OCI-LY1 (cell line): Measurements from ENCODE around the gene STK17A.

Source experiments
- EZH2 ChIP-seq: fragments of 200-600 bp; sonication (generic), shearing (Covaris generic); IDR thresholded peaks from 2 replicates; pipeline ENCODE4 v1.8.0; 2017; ENCODE audit warnings: borderline replicate concordance, mixed run types, mild to moderate bottlenecking, antibody characterized with exemption, low read length, moderate library complexity, mixed read lengths
- TF ChIP-seq, protein P1 (sequence below): fragments of 200-600 bp; sonication (generic), shearing (Covaris generic); IDR thresholded peaks from 2 replicates; pipeline ENCODE4 v1.5.1; 2017; ENCODE audit warnings: mild to moderate bottlenecking, antibody characterized with exemption, low read length, moderate library complexity, mixed read lengths

DNA sequence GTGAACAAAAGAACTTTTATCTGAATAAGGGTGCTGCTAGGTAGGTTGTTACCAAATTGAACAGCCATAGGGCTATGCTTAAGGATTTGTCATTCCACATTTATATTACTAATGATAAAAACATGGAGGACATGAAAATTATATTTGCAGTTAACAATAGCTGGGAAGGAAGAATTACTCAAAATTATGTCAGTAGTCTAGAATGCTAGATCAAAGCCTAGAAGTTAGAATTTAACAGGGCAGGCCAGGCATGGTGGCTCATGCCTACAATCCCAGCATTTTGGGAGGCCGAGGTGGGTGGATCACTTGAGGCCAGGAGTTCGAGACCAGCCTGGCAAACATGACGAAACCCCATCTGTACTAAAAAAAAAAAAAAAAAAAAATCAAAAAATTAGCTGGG is 9.4 kb downstream of the STK17A start:
- TF ChIP-seq, protein P1, sequence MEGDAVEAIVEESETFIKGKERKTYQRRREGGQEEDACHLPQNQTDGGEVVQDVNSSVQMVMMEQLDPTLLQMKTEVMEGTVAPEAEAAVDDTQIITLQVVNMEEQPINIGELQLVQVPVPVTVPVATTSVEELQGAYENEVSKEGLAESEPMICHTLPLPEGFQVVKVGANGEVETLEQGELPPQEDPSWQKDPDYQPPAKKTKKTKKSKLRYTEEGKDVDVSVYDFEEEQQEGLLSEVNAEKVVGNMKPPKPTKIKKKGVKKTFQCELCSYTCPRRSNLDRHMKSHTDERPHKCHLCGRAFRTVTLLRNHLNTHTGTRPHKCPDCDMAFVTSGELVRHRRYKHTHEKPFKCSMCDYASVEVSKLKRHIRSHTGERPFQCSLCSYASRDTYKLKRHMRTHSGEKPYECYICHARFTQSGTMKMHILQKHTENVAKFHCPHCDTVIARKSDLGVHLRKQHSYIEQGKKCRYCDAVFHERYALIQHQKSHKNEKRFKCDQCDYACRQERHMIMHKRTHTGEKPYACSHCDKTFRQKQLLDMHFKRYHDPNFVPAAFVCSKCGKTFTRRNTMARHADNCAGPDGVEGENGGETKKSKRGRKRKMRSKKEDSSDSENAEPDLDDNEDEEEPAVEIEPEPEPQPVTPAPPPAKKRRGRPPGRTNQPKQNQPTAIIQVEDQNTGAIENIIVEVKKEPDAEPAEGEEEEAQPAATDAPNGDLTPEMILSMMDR = no peak
- TF ChIP-seq EZH2 = no peak
